ENCODE results near the gene ATG7.
"Not testable (repeated sequence)": the region's sequence is repeated elsewhere in the genome, so short reads cannot be mapped to it uniquely, and the experiment has no call there.

The ATG7 gene

GRCh38 chr3:11495948-11496557 lies 223.9 kb downstream of the ATG7 start:
- TF ChIP-seq, protein P1, sequence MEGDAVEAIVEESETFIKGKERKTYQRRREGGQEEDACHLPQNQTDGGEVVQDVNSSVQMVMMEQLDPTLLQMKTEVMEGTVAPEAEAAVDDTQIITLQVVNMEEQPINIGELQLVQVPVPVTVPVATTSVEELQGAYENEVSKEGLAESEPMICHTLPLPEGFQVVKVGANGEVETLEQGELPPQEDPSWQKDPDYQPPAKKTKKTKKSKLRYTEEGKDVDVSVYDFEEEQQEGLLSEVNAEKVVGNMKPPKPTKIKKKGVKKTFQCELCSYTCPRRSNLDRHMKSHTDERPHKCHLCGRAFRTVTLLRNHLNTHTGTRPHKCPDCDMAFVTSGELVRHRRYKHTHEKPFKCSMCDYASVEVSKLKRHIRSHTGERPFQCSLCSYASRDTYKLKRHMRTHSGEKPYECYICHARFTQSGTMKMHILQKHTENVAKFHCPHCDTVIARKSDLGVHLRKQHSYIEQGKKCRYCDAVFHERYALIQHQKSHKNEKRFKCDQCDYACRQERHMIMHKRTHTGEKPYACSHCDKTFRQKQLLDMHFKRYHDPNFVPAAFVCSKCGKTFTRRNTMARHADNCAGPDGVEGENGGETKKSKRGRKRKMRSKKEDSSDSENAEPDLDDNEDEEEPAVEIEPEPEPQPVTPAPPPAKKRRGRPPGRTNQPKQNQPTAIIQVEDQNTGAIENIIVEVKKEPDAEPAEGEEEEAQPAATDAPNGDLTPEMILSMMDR (IDR thresholded peaks at IDR 0.05; ENCODE audit: low read depth, low read length, missing control alignments): no peak
- DNase-seq (ENCODE audit: low read depth): no peak
- H3K4me3 ChIP-seq (ENCODE audit: low read depth, low read length): no peak overlapping the region

GRCh38 chr3:11498177-11498576 lies 226.0 kb downstream of the ATG7 start:
- TF ChIP-seq, protein P1 (IDR thresholded peaks at IDR 0.05; ENCODE audit: low read depth, low read length, missing control alignments): no peak
- no peak overlapping the region for H3K4me3 ChIP-seq (ENCODE audit: low read depth, low read length)
- DNase-seq (ENCODE audit: low read depth): no peak

DNA sequence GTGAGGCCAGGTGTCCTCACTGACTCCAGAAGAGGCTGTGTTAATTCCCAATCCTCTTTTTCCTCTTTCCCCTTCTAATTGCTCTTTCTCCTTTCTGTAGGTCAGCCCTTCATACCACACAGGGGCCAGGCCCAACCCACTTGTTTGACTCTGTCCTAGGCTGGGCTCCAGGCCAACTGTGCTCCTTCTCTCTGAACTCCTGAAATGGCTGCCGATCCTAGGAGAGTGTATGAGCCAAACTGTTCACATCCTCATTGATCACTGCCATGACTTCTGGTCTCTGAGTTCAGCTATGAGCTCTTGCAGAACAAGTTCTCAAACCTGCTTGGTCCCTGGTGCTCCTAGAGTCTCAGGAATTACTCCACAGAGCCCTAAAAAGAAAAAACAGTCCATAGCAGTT lies 226.4 kb downstream of the ATG7 start:
- no peak overlapping the region for H3K4me3 ChIP-seq (ENCODE audit: low read depth, low read length)
- DNase-seq (ENCODE audit: low read depth): no peak
- TF ChIP-seq, protein P1 (IDR thresholded peaks at IDR 0.05; ENCODE audit: low read depth, low read length, missing control alignments): no peak

- TF ChIP-seq, protein P1 (IDR thresholded peaks at IDR 0.05; ENCODE audit: low read depth, low read length, missing control alignments): no peak
- no peak for DNase-seq (ENCODE audit: low read depth)
- H3K4me3 ChIP-seq (ENCODE audit: low read depth, low read length): no peak overlapping the region
Measured at GRCh38 chr3:11499144-11499543, 226.9 kb downstream of the ATG7 start.

DNA sequence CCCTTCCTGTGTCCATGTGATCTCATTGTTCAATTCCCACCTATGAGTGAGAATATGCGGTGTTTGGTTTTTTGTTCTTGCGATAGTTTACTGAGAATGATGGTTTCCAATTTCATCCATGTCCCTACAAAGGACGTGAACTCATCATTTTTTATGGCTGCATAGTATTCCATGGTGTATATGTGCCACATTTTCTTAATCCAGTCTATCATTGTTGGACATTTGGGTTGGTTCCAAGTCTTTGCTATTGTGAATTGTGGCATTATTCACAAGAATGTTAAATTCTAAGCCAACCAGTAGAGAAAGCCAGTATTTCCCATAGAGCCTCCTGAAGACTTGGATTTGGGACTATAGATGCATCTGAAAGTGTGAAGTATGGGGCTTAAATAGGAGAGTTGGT lies 230.2 kb downstream of the ATG7 start:
- DNase-seq (ENCODE audit: low read depth); H3K4me3 ChIP-seq (ENCODE audit: low read depth, low read length): not testable (repeated sequence)

GRCh38 chr3:11507719-11508118 lies 235.5 kb downstream of the ATG7 start:
- TF ChIP-seq, protein P1 (IDR thresholded peaks at IDR 0.05; ENCODE audit: low read depth, low read length, missing control alignments): no peak
- H3K4me3 ChIP-seq (ENCODE audit: low read depth, low read length): no peak overlapping the region
- DNase-seq (ENCODE audit: low read depth): no peak

DNA sequence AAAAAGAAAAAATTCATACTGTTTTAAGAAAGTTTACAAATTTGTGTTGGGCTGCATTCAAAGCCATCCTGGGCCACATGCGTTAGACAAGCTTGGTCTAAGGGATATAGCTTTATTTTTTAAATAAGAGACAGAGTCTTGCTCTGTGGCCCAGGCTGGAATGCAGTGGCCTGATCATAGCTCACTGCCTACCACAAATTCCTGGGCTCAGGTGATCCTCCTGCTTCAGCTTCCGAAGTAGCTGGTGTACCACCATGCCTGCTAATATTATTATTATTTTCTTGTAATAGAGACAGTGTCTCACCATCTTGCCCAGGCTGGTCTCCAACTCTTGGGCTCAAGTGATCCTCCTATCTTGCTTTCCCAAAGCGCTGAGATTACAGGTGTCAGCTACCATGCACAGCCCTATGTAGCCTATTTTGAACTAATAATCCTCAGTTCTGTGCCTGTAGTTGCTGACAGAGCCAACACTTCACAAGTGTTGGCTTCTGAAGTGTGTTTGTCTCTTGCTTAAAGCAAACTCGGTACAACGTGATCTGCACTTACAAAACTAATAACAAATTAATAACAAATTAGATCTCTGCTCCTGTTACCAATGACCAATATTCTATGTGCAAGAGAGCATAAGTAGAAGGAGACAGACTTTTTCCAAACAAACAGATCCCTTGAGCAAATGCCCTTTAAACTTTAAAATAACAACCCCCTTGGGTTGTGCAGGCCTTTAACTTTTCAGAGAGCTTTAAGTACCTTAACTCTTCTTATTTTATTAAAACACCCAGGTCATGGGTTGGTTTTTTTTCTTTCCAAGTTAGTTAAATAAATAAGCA lies 236.4 kb downstream of the ATG7 start:
- TF ChIP-seq, protein P1 (IDR thresholded peaks at IDR 0.05; ENCODE audit: low read depth, low read length, missing control alignments): no peak
- DNase-seq (ENCODE audit: low read depth): no peak
- H3K4me3 ChIP-seq (ENCODE audit: low read depth, low read length): no peak overlapping the region

All from GM12864 (cell line).